Measurements from ENCODE around the gene MPND. TPM values are rescaled to one million over a fixed set of nuclear protein-coding genes. Genes with fewer than 3 reads are reported as not detected.

Gene MPND
- total RNA-seq, 1 experiment from 2014 or later = 37.0 TPM

DNA sequence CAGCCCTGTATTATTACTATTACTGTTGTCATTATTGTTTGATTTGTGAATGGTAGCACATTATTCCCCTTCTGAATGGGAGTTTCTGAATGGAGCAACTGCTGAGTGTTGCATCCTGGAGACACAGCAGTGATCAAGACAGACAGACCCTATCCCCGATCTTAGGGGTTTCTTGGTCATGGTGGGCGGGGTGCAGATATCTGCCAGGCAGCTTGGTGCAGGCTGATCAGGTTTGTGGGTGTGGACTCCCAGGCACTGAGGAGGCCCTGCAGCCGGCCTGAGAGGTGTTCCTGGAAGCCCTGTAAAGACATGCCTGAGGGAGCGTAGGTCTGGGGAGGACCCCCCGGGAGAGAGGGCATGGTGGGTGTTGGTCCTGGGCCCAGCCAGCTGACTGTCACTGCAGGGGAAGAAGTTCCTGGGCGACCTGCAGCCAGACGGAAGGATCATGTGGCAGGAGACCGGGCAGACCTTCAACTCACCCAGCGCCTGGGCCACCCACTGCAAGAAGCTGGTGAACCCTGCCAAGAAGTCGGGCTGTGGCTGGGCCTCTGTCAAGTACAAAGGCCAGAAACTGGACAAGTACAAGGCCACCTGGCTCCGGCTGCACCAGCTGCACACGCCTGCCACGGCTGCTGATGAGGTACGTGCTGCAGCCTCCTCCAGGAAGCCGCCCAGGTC is 2.1 kb downstream of the MPND start:
- no peak for DNase-seq
- Histone ChIP-seq H2AFZ (ENCODE audit: low read length) (no peak overlapping the region), H2BK12ac (ENCODE audit: insufficient read length, low read depth, low read length) (no peak overlapping the region), H3K23me2 (ENCODE audit: insufficient read length, low read depth, low read length, poor library complexity, severe bottlenecking) (peaks cover 7% of the 10 kb centered on the region), H3K9ac (ENCODE audit: extremely low read depth, insufficient read length, low read length) (no peak overlapping the region), H3K23ac (ENCODE audit: insufficient read length, low read depth, low read length) (no peak overlapping the region), H3K27me3 (ENCODE audit: insufficient read depth, low read length) (no peaks in the 10 kb centered on the region), H3K9me3 (ENCODE audit: control insufficient read depth, low read depth, low read length) (no peaks in the 10 kb centered on the region), H3K4ac (ENCODE audit: low read depth, low read length) (no peak overlapping the region), H3K79me1 (ENCODE audit: insufficient read depth, low read depth, low read length, poor library complexity, severe bottlenecking) (no peaks in the 10 kb centered on the region), H3K56ac (ENCODE audit: insufficient read length, low read depth, low read length) (no peak overlapping the region), H3K79me2 (ENCODE audit: insufficient read depth, low read length) (no peaks in the 10 kb centered on the region), H3K18ac (ENCODE audit: insufficient read length, low read depth, low read length) (no peak overlapping the region), H2BK120ac (ENCODE audit: low read depth, low read length, poor library complexity, severe bottlenecking) (no peak overlapping the region), H2BK20ac (ENCODE audit: low read depth, low read length, poor library complexity, severe bottlenecking) (no peak overlapping the region), H2AK5ac (ENCODE audit: insufficient read length, low read length) (no peak overlapping the region), H4K20me1 (ENCODE audit: control insufficient read depth, insufficient read depth, insufficient read length) (no peaks in the 10 kb centered on the region), H2BK15ac (ENCODE audit: low read depth, low read length) (no peak overlapping the region), H3K14ac (ENCODE audit: insufficient read depth, low read length) (no peak overlapping the region), H4K8ac (replicated peaks; ENCODE audit: insufficient read length, low read depth, low read length) (no peak overlapping the region), H3T11ph (ENCODE audit: low read length) (no peak overlapping the region), H4K5ac (ENCODE audit: insufficient read length, low read depth, low read length) (no peak overlapping the region), H3K4me1 (ENCODE audit: insufficient read depth, low read length) (no peaks in the 10 kb centered on the region), H2BK5ac (ENCODE audit: insufficient read length, low read length) (no peak overlapping the region), H4K91ac (ENCODE audit: insufficient read length, low read depth, low read length) (no peak overlapping the region), H3K4me2 (ENCODE audit: insufficient read depth, insufficient read length, low read length) (no peak overlapping the region), H3K27ac (ENCODE audit: insufficient read length, low read depth, low read length) (no peak overlapping the region)
- Mint-ChIP-seq H3K27me3 (ENCODE audit: low read depth) (peaks cover 6% of the 10 kb centered on the region), H3K27ac (no peak overlapping the region), H3K4me3 (peak overlapping the region; percentile 56 to 85; a peak in 4 of 5 replicates), H3K4me1 (peaks cover 5 to 6% of the 10 kb centered on the region in 2 experiments), H3K36me3 (ENCODE audit: insufficient read depth in 1 of 3, low read depth in 3 of 3) (peaks cover 13 to 46% (median 45%) of the 10 kb centered on the region in 3 experiments), H3K9me3 (no peaks in the 10 kb centered on the region; a peak in 1 of 5 replicates)
- TF ChIP-seq, protein P1, sequence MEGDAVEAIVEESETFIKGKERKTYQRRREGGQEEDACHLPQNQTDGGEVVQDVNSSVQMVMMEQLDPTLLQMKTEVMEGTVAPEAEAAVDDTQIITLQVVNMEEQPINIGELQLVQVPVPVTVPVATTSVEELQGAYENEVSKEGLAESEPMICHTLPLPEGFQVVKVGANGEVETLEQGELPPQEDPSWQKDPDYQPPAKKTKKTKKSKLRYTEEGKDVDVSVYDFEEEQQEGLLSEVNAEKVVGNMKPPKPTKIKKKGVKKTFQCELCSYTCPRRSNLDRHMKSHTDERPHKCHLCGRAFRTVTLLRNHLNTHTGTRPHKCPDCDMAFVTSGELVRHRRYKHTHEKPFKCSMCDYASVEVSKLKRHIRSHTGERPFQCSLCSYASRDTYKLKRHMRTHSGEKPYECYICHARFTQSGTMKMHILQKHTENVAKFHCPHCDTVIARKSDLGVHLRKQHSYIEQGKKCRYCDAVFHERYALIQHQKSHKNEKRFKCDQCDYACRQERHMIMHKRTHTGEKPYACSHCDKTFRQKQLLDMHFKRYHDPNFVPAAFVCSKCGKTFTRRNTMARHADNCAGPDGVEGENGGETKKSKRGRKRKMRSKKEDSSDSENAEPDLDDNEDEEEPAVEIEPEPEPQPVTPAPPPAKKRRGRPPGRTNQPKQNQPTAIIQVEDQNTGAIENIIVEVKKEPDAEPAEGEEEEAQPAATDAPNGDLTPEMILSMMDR (conservative IDR thresholded peaks at IDR 0.05) = no peak
- no CpG with 5 or more reads among the region's 15 CpGs for WGBS (ENCODE audit: extremely low coverage, insufficient read length, low lambda C conversion rate)

Data from H9 (cell line).